Stimulated activated CD4-positive, alpha-beta T cell treated with anti-CD3 and anti-CD28 coated beads, Interleukin-2, amount 100 ng/mL, for 4 hours (primary cell): Measurements from ENCODE around the gene PROCA1.
"Not testable (repeated sequence)": the region's sequence is repeated elsewhere in the genome, so short reads cannot be mapped to it uniquely, and the experiment has no call there.

Experiments
- DNase-seq: peaks from one replicate; pipeline ENCODE4 v3.0.0-alpha.2; 2020; ENCODE audit warnings: low read depth

PROCA1 gene

DNA sequence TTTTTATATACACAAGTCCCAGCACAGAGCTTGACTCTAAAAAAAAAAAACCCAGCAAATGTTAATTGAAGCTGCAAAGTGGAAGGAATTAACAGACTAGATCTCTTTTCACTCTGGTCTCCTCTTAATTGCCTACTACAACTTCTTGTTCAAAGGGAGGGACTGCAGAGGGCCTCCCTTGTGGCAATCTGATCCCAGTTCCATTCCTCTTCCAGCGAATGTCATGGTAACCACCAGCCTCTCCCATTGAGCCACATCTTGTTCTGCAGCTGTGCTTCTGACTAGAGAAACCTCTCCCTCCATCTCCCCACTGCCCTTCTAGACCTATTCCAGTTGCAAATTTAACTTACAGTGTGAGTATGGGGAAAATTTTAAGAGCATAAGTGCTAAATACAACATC is 43.8 kb downstream of the PROCA1 start:
- DNase-seq, result no peak

DNA sequence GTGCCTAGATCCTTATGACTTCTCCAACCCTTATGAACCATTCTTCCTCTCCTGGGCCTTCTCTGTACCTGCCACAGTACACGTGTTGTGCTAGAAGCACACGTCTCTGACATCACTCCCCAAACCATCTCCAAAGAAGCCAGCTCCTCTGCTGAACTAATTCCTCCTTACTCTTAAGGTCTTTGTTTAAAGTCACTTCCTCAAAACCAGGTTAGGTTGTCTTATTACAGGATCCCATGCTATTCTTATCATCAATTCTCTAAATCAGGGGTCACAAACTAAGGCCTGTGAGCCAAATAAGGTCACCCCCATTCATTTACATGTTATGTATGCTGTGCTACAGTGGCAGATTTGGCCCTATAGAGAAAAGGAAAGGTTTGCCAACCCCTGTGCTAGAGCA is 45.7 kb downstream of the PROCA1 start:
- DNase-seq, result no peak

DNA sequence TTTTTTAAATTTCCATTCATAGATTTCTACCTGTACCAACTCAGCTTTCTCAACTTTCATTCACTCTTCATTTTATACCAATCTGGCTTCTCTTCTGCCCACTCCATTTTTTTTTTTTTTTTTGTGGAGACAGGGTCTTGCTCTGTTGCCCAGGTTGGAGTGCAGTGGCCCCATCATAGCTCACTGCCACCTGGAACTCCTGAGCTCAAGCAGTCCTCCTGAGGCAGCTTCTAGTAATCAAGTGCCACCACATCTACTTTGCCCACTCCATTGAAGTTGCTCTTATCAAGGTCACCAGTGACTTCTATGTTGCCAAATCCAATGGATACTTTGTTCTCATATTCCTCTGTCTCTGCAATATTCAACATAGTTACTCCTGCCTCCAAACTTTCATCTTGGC is 48.0 kb downstream of the PROCA1 start:
- no peak for DNase-seq

DNA sequence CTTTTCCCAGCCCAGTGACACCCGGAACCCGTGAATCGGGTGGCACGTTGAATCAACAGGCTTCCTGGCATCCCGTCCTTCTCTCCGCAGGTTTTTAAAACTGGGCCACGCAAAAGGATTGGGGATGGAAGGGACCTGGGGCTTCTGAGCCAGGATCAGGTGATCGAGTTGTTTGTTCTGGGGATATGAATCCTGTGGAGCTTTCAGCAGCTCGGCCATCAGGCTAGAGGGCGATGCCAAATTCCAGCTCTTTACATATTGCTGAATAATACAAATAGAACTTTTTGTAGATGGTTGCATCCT is 49.2 kb downstream of the PROCA1 start:
- no peak for DNase-seq

DNA sequence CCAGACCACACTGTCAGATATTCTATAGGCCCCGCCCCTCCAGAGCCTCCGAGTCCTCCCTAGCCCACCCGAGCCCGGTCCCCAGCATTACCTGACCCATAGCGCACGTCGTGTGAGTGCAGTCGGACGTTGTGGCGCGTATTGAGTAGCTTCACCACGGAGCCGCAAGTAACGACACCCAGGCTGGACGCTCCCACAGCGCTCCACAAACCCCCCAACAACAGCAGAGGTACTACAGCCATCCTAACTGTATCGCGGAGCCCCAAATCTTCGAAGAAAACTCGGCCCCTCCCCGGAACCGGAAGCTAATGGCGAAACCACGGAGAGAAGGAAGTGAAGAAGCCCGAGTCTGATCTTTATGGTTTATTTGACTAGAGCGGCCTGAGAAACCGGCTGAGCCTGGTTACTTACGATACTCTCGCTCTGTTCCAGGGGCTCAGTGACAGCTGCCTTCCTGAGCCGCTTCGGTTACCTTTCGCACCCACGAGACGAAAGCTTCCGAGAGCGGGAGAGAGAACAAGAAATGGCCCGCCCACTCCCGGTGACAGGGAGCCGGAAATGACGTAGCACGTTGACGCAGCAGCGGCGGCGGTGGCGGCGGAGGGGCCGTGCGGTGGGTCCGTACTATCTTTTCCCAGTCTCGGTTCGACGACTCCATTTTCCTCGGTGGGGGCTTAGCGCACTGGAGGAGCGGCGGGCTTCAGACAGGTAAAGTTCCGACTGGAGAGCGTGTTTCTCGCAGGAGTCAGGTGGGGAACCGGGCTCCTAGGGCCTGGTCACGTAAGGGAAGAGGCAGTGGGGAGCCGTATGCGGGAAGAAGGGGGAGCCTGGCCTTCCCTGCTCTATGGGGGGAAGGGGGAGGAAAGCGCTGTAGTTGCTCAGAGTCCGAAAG is 49.8 kb downstream of the PROCA1 start, which contains the start of the genes SDF2 and SUPT6H:
Gene SDF2 (minus strand): TSS at position 272 of the 892 bp plus-strand sequence. CDS start 30 bp downstream, at position 242.
Gene SUPT6H (plus strand): TSS at position 571 of the 892 bp plus-strand sequence. CDS start 11,197 bp downstream, outside the sequence.
- DNase-seq, result peak; percentile 92

DNA sequence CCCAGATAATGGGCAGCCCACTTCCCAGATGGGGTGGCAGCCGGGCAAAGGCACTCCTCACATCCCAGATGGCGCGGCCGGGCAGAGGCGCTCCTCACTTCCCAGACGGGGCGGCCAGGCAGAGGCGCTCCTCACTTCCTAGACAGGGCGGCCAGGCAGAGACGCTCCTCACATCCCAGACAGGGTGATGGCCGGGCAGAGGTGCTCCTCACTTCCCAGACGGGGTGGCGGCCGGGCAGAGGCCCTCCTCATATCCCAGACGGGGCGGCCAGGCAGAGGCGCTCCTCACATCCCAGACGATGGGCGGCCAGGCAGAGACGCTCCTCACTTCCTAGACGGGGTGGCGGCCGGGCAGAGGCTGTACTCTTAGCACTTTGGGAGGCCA is 52.2 kb downstream of the PROCA1 start:
- not testable (repeated sequence) for DNase-seq

DNA sequence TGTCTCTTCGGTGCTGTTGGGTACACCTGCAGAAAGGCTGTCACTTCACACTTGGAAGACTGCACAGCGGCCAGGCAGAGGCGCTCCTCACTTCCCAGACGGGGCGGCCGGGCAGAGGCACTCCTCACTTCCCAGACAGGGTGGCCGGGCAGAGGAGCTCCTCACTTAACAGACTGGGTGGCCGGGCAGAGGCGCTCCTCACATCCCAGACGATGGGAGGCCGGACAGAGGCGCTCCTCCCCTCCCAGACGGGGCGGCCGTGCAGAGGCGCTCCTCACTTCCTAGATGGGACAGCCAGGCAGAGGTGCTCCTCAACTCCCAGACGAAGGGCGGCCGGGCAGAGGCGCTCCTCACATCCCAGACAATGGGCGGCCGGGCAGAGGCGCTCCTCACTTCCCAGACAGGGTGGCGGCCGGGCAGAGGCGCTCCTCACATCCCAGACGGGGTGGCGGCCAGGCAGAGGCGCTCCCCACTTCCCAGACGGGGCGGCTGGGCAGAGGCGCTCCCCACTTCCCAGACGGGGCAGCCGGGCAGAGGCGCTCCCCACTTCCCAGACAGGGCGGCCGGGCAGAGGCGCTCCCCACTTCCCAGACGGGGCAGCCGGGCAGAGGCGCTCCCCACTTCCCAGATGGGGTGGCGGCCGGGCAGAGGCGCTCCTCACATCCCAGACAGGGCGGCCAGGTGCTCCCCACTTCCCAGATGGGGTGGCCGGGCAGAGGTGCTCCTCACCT is 52.8 kb downstream of the PROCA1 start:
- DNase-seq, result not testable (repeated sequence)

DNA sequence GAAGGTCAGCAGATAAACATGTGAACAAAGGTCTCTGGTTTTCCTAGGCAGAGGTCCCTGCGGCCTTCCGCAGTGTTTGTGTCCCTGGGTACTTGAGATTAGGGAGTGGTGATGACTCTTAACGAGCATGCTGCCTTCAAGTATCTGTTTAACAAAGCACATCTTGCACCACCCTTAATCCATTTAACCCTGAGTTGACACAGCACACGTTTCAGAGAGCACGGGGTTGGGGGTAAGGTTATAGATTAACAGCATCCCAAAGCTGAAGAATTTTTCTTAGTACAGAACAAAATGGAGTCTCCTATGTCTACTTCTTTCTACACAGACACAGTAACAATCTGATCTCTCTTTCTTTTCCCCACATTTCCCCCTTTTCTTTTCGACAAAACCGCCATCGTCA is 53.3 kb downstream of the PROCA1 start:
- DNase-seq, result not testable (repeated sequence)

DNA sequence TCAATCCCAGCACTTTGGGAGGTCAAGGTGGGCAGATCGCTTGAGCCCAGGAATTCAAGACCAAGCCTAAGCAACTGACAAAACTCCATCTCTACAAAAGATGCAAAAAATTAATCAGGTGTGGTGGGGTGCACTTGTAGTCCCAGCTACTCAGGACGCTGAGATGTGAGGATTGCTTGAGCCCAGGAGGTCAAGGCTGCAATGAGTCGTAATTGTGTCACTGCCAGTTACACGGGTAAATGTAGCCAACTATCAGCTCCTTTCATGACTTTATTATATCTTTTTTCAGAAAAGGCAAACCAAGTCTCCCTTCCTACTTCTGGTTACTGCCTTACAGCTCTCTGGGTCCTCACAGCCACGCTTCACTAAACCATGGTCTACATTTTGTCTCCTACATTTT is 53.9 kb downstream of the PROCA1 start:
- no peak for DNase-seq

DNA sequence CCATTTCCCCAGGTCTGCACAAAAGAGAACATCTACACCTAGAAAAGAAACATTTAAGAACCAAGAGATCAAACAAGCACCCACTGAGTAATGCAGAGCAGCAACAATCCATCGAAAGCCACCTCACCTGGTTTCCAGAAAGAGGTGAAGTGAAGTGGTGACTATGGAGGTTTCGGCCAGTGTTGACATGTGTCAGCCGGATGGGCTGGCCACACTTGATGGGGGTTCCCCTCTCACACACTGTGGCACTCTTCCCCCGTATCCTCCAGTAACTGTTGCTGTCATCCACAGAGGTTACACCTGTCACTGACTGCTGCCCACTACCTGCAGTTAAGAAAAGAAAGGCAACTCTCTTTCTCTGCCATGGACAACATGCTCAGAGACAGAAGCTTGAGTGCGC is 56.5 kb downstream of the PROCA1 start:
- no peak for DNase-seq
